IPS-11a (cell line): ENCODE data around the gene FBXO11.
A peak's percentile ranks its signal among the peaks of the same experiment; 100 is the strongest.

Experiments
- H3K4me3 ChIP-seq: one replicate; pipeline ENCODE4 v1.5.1; 2013; ENCODE audit warnings: low read depth, low read length, control low read depth

Gene FBXO11

DNA sequence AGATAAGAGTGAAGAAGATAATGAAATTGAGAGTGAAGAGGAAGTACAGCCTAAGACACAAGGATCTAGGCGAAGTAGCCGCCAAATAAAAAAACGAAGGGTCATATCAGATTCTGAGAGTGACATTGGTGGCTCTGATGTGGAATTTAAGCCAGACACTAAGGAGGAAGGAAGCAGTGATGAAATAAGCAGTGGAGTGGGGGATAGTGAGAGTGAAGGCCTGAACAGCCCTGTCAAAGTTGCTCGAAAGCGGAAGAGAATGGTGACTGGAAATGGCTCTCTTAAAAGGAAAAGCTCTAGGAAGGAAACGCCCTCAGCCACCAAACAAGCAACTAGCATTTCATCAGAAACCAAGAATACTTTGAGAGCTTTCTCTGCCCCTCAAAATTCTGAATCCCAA, 107.7 kb downstream of the FBXO11 start:
- no peak overlapping the region for H3K4me3 ChIP-seq

DNA sequence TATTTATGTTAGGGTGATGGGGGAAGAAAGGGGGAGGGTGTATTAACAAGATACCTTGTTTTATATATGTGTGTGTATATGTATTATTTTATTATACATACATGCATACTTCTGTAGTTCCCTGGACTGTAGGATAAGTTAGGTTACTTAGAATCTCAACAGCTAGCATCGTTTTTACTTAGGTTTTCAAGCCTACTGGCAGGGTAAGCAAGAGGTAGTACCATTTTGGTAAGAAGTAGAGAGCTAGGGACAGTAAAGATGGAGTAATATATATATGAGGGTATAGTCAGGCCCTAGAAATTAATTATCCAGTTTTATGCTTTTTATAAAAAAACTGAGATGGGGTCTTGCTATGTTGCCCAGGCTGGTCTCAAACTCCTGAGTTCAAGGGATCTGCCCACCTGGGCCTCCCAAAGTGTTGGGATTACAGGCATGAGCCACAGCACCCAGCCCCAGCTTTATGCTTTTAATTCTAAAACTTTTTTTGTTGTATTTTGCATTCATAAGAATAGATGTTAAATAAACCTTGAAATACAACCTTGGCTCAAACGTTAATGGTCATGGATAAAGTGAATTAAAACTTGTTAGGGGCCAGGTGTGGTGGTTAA, 110.1 kb downstream of the FBXO11 start:
- no peak overlapping the region for H3K4me3 ChIP-seq

DNA sequence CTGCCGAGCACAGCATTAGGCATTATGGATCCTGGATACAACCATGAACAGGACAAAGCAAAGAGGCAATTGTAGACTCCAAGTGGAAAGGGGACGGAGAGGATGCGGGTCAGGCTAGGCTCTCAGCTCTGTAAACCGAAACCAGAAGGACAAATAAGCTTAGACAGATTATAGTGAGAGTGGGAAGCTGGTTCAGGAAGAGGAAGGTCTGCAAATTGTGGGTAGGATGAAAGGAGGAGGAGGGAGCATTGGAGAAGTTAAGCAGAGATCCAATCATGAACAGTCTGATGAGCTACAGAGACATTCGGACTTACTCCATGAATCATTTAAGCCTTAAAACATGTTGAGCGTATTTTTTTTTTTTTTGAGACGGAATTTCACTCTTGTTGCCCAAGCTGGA, 120.3 kb downstream of the FBXO11 start:
- no peak overlapping the region for H3K4me3 ChIP-seq

- peak overlapping the region; percentile 78 for H3K4me3 ChIP-seq
These were observed 121.9 kb downstream of the FBXO11 start for GRCh38 chr2:47784352-47784851.

DNA sequence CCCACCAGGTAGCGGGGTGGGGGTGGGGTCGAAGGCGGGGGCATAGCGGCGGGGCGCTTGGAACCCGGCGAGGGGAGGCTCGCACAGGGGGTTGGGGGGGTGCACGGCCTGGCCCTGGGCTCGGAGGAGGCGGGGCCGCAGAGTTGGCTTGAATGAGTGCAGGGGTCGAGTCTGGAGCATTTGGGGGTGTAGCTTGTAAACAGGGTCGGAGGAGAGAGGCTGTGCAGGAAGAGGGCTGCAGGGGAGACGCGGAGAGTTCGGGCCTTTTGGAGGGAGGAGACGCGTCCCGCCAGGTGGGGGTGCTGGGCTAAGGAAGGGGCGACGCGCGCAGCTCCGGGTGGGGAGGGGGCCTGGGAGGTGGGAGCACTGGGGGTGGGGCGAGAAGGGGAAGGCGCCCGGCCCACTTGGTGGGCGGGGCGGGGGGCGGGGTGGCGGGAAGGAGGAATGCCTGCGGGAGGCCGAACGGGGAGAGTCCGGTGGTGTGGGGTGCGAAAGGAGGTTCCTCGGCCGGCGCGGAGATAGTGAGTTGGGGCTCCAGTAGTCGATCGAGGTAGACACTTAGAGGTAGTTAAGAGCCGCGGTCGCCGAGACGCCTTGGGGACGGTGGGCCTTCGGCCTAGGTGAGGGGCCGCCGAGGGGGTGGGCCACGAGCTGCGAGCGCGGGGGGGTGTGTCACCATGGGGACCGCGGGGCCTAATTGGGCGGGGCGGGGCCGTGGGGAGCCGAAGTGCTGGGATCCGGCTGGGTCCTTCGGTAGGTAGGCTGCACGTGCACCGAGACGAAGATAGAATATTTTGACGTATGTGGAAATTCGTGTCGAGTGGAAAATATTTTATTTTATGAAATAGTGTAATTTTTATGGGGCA, 122.6 kb downstream of the FBXO11 start:
- H3K4me3 ChIP-seq, result peak overlapping the region; percentile 78

DNA sequence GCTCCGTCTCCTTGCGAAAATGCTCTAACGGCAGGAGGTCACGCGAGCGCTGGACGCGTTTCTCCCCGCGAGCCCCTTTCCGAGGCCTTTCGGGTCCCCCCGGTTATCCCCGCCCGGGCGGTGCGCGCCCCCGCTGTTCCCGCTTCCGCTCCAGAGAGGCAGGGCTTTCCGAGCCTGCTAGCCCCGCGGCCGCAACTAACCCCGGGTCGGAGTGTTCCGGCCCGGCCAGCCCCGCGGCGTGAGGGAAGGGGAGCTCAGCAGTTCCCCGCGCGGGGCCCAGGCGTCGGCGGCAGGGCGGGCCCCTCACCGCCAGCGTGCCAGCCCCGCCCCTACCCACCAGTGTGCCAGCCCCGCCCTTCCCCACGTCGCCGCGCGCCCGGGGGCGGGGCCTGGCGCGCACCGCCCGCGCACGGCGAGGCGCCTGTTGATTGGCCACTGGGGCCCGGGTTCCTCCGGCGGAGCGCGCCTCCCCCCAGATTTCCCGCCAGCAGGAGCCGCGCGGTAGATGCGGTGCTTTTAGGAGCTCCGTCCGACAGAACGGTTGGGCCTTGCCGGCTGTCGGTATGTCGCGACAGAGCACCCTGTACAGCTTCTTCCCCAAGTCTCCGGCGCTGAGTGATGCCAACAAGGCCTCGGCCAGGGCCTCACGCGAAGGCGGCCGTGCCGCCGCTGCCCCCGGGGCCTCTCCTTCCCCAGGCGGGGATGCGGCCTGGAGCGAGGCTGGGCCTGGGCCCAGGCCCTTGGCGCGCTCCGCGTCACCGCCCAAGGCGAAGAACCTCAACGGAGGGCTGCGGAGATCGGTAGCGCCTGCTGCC, 123.4 kb downstream of the FBXO11 start, which contains the start of gene MSH6:
Gene MSH6, plus strand, starts transcription at position 475 of the 815 bp plus-strand sequence. Its CDS starts 89 bp downstream, at position 564.
- H3K4me3 ChIP-seq, result peak within 1 kb of the TSS; percentile 78

DNA sequence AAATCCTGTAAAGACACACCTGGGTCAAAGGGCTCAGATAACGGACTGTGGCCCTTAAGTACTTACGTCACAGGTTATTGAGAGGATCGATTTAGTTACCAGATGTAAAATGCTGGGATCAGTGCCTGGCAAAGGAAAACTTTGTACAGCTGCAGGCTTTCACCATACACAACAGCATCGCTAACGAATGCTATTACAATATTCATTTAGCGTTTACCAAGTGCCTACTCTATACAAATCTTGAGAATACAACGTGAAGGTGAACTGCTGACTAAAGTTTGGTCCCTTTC, 124.0 kb downstream of the FBXO11 start:
- H3K4me3 ChIP-seq, result peak overlapping the region; percentile 44

GRCh38 chr2:47779426-47779790, 126.9 kb downstream of the FBXO11 start:
- no peak overlapping the region for H3K4me3 ChIP-seq

DNA sequence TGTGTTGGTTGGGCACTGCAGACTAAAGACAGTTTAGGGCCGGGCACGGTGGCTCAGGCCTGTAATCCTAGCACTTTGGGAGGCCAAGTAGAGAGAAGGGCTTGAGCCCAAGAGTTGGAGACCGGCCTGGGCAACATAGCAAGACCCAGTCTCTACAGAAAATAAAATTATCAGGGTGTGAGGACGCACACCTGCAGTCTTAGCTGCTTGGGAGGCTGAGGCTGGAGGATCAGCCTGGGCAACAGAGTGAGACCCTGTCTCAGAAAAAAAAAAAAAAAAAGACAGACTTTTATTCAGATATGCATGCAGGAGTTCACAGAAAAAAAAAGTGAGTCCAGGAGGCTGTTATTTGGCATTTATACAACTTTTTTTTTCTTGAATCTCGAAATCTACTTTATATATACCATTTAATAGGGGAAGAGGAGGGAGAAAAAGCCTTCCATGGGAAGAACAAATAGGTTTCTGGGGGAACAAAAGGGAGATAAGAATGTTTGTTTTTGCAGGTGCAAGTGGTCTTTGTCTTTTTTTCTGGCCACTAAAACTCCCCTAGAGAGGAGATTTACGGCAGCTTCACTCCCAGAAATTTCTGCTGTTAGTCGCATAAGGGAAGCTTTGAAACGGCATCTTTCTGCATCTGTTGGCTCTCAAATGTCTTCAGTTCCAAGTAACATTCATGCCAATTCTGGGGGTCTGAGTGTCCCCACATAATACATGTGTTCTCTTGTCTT, 127.4 kb downstream of the FBXO11 start:
- H3K4me3 ChIP-seq, result no peak overlapping the region

GRCh38 chr2:47777277-47777937, 128.9 kb downstream of the FBXO11 start:
- no peak overlapping the region for H3K4me3 ChIP-seq

- no peak overlapping the region for H3K4me3 ChIP-seq
These were observed 131.7 kb downstream of the FBXO11 start for GRCh38 chr2:47774567-47774966.

GRCh38 chr2:47772343-47772742, 134.0 kb downstream of the FBXO11 start:
- H3K4me3 ChIP-seq, result no peak overlapping the region

DNA sequence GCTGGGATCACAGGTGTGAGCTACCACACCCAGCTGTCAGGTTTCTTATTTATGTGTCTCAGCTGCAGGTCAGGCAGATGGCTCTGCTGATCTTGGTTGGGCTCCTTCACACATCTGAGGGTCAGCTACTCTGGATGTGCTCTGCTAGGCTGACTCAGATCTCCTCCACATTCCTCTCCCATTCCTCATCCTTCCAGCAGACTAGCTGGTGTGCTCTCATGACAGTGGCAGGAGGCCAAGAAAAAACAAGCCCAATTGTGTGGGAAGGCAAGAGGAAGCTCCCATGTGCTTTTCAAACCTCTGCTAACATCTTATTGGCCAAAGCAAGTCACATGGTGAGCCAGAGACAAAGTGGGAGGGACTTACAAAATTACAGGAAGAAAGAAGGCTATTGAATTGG, 135.1 kb downstream of the FBXO11 start:
- no peak overlapping the region for H3K4me3 ChIP-seq

DNA sequence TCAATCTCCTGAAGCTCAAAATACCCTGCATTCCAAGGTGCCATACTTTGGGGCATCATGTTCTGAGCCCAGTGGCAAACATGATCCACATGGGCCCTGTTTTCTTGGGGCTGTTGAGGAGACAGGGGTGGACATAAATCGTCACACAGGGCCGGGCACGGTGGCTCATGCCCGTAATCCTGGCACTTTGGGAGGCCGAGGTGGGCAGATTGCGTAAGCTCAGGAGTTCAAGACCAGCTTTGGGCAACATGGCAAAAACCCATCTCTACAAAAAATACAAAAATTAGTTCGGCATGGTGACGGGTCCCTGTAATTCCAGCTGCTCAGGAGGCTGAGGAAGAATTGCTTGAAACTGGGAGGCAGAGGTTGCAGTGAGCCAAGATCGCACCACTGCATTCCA, 137.0 kb downstream of the FBXO11 start:
- H3K4me3 ChIP-seq, result no peak overlapping the region

DNA sequence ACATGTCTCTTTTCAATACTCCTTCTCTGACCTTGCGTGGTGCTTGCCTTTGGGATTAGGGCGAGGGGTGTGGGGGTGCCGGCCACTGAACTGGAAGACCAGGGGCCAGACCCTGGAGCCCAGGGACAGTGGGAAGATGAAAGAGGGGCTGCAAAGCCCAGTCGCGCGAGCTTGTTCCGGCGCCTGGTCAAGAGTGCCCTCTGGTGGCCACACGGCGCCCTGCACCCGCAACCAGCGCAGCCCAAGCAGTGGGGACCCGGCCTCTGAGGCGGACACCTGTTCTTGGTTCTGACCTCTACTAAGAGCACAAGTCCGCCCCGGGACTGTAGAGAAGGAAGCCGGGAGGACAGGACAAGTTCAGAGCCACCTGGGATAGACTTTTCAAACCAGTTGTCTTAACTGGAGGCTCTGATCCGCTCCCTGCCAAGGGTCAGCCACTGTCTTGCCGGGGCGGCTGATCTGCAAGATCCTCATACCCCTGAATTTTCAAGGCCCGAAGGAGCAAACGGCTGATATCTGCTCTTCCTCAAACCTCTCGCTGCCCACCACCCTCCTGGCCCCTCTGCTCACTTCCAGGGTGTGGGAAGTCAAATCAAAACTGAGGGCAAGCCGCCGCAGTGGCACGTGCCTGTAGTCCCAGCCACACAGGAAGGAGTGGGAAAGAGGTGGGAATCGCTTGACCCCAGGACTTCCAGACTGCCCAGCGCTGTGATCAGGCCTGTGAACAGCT, 138.3 kb downstream of the FBXO11 start:
- H3K4me3 ChIP-seq, result no peak overlapping the region

- no peak overlapping the region for H3K4me3 ChIP-seq
These were observed 138.8 kb downstream of the FBXO11 start for GRCh38 chr2:47767497-47767844.

GRCh38 chr2:47751856-47752414, 154.4 kb downstream of the FBXO11 start:
- no peak overlapping the region for H3K4me3 ChIP-seq

DNA sequence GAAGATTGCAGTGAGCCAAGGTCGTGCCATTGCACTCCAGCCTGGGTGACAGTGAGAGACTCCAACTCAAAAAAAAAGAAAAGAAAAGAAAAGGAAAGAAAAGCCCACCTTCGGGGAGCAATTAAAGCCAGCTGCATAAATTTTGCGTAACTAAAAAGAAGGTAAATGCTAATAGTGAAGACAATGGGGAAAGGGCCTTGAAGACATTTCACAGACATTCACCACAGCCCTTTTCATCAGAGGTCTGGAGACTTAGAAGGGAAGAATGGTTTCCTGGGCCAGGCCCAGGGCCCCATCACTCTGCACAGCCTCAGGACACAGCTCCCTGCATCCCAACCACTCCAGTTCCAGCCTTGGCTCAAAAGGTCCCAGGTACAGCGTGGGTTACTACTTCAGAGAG, 158.4 kb downstream of the FBXO11 start:
- no peak overlapping the region for H3K4me3 ChIP-seq

GRCh38 chr2:47744074-47744473, 162.2 kb downstream of the FBXO11 start:
- no peak overlapping the region for H3K4me3 ChIP-seq

DNA sequence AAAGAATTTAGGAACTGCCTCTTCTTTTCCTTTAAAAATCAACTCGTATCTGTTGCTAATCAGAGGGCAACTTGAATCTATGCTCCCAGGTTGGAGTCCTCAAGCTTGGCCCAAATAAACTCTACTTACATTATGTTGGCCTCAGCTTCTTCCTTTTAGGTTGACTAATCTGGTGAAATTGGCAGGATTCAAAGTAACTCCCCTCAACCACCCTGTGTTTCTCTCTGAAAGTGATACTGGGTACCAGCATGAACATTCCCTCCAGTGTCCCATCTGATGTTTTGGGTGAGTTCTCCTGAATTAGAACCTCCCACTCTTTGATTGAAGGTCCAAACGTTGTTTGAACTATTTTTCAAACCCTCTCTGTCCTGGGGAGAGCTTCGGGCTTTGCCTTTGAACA, 164.7 kb downstream of the FBXO11 start:
- no peak overlapping the region for H3K4me3 ChIP-seq
